HG02973 (cell line): ENCODE data around the gene TRAF4.
"Not testable (repeated sequence)": the region's sequence is repeated elsewhere in the genome, so short reads cannot be mapped to it uniquely, and the experiment has no call there.

Source experiments
- ATAC-seq: cut with Tn5 transposase; IDR thresholded peaks from one replicate; pipeline ENCODE4 v1.9.1; 2021; ENCODE audit warnings: moderate library complexity; ENCODE audit not compliant: unreplicated experiment

The TRAF4 gene

DNA sequence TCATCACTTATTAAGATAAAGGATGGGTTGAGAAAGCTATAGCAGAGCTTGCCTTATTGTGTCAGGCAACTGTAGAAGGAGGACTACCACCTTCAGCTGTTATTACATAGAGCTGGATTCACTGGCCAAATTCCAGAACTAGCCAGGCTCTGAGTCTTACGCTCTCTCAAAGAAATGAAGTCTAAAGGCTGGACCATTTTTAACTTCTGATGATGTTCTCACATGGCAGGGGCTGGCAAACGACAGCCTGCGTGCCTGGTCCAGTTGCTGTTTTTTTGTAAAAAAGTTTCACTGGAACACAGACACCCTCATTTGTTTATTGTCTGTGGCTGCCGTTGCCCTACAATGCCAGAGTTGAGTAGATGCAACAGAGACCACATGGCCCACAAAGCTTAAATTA lies 21.2 kb downstream of the TRAF4 start:
- ATAC-seq: no peak

DNA sequence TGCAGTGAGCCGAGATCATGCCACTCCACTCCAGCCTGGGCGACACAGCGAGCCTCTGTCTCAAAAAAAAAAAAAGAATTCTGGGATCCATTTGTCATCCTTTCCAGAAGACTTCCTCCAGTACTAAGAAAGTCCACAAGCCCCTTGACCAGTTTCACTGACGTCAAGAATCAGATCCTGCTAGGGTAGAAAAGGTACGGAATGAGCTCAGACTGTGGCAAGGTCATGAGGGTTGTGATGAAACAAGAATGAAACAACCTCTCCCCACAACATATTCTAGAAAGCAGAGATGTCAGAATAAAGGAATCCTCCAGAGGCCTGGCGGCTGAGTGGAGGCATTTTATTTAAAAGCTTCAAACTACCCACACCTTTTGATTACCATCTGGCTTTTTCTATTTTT lies 29.9 kb downstream of the TRAF4 start:
- ATAC-seq: no peak

DNA sequence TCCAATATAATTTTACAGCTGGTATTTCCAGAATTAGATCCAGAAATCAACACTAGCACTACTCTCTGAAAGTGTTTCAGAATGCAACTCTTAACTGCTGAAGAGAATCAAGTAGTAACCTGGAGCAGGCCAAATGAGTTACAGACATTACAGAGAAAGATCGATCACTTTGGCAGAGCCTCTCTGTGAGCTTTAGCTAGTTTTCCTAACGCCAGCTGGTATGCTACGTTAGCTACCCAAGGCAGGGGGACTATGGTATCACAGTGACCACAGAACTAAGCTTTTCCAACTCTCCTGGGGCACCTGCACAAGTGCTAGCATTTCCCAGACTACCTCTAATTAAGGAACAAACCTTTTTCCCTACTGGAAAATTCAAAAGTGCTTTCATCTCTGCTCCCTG lies 30.4 kb downstream of the TRAF4 start:
- no peak for ATAC-seq

DNA sequence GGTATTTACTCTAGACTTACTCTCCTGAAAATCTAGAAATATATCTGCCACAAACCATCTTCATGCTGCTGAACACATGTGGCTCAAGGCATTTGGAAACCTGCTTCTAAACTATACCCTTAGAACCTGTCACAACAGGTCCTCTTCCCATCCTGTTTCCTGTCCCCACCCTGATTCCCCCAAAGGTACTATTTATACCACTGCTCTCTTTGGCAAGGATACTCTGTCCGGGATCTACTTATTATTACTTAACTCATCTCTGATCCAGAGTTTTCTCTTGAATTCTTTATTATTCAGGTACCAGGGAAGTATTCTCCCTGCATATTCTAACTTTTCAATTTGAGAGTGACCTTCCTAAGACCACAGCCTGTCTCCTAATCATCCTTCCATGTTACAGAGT lies 33.4 kb downstream of the TRAF4 start:
- ATAC-seq: no peak

DNA sequence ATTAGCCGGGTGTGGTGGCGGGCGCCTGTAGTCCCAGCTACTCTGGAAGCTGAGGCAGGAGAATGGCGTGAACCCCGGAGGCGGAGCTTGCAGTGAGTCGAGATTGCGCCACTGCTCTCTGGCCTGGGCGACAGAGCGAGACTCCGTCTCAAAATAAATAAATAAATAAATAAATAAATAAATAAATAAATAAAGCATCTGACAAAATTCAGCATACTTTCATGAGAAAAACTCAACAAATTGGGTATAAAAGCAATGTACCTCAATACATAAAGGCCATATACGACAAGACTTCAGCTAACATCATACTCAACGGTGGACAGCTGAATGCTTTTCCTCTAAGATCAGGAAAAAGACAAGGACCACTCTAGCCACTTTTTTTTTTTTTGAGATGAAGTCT lies 35.8 kb downstream of the TRAF4 start:
- not testable (repeated sequence) for ATAC-seq

DNA sequence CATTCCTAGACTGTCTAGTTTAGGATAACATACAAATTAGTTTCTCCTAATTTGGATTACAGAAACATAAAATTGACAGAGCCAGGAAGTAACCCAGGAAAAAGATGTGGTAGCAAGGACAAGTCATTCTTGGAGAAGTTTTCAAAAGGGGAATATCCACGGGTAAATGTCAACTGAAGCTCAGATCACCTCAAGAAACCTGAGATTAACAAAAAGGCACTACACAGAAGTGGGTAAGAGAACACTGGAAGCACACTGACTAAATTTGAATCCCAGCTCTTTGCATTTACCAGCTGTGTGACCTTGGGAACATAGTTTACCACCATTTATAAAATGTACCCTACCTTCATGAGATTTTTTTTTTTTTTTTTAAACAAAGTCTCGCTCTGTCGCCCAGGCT lies 39.4 kb downstream of the TRAF4 start:
- ATAC-seq: no peak

DNA sequence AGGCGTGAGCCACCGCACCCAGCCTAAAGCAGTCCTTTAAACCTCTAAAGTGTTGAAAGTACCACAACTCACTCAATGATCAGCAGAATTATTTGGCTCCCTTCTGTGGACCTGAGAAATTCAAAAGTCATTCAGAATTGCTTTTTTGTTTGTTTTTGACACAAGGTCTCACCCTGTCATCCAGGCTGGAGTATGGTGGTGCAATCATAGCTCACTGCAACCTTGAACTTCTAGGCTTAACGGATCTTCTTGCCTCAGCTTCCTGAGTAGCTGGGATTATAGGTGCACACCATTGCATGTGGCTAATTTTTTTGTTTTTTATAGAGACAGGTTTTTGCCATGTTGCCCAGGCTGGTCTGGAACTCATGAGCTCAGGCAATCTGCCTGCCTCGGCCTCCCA lies 44.3 kb downstream of the TRAF4 start:
- no peak for ATAC-seq

DNA sequence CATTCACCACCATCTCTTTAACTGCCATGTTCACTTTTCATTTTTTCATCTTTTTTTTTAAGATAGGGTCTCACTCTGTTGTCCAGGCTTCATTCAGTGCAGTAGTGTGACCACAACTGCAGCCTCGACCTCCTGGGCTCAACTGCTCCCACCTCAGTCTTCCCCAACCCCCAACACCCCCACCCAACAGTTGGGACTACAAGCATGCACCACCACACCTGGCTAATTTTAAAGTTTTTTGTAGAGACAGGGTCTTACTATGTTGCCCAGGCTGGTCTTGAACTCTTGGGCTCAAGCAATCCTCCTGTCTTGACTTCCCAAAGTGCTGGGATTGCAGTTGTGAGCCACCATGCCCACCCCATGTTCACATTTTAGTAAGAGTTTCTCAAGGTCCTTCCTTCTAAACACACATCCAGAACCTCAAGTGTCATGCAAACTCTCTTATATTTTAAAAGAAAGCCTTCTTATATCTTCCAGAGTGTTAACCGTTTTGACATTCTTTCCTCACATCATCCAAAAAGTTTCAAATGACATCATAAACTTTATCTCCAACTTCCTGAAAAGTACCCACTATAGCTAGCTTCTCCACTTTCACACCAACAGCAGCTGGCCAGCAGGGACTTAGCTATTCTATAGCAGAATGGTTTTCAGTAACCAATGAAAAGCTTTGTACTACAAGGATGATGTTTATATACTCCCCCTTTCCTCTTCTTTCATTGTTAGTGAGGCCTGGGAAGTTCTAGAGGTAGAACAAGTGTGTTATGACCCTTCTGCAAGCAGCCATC lies 49.3 kb downstream of the TRAF4 start:
- no peak for ATAC-seq

DNA sequence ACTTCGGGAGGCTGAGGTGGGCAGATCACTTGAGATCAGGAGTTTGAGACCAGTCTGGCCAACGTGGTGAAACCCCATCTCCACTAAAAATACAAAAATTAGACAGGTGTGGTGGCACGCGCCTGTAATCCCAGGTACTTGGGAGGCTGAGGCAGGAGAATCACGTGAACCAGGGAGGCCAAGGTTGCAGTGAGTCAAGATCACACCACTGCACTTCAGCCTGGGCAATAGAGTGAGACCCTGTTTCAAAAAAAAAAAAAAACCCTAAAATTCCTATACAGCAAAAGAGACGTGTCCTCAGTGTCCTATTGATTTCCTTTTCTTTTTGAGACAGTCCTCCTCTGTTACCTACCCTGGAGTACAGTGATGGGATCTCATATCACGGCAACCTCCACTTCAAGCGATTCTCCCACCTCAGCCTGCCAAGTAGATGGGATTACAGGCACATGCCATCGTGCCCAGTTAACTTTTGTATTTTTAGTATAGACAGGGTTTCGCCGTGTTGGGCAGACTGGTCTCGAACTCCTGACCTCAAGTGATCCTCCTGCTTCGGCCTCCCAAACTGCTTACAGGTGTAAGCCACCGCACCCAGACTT lies 51.1 kb downstream of the TRAF4 start:
- ATAC-seq: not testable (repeated sequence)

DNA sequence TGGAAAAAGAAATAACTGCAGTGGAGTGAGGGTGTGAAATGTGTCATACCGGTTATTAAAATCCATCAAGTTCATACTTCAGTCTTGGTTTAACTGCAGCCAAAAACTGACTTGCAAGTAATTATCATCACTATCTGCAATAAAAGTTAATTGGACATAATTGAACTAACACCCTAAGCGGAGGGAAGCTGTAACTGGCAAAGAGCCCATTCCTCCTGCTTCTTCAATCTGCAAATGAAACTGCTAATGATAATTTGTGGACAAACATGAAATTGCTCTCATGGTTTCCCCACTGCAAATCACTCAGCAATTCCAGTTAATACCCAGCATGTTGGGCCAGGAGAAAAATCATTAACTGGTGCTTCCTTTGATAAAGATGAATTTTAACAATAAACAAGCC lies 52.3 kb downstream of the TRAF4 start:
- no peak for ATAC-seq
